Measurements from ENCODE around the gene MICU1.
"Not testable (repeated sequence)": the region's sequence is repeated elsewhere in the genome, so short reads cannot be mapped to it uniquely, and the experiment has no call there.

Gene MICU1

DNA sequence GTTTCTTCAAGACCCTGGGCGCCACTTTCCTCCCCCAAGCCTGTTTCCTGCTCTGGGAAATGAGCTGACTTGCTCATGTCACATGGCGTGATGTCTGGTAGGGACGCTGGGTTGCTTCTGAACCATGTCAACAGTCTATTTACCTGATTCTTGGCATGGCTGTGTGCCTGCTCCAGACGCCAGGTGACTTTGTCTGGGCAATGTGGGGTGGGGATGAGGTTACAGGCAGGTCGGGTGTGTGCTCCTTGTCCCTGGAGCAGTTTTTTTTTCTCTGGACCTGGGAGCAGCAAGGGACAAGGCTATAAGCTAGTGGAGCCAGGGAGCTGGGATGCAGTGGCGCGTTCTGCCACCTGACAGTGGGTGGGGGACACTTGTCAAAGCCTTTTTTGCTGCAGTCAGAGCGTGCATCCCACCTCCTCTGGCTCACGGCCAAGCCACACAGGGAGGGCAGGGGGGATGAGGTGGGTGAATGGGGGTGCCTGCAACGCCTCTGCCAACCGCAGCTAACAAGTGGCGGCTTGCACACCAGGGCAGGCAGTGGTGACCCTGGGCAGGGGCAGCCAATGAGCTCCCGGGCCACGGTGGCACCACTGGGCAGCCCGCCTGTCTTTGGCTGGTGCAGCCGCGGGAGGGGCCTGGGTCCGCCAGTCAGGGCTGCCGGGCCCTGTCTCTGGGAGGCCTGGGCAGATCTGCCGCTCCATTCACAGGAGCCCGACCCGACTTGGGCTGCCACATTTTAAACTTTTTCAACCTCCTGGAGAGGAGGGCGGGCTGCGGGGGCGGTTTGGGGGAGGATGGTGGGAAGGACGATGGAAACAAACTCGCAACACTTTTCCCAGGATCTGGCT lies 294.1 kb downstream of the MICU1 start:
- H3K36me3 ChIP-seq (ENCODE audit: control insufficient read depth in 2 of 2, insufficient read depth in 2 of 2, low read length in 2 of 2), result peaks cover 3 to 10% of the 10 kb centered on the region in 2 donors
- peaks cover 69% of the 10 kb centered on the region for H3K4me1 ChIP-seq (ENCODE audit: control insufficient read depth, insufficient read depth, low read length)
- no peaks in the 10 kb centered on the region for H3K27me3 ChIP-seq (ENCODE audit: control insufficient read depth in 1 of 2, insufficient read depth in 2 of 2, low read length in 2 of 2)
- H3K9ac ChIP-seq (ENCODE audit: low read length in 2 of 2), result peak overlapping the region in 1 of 2 donors; percentile 42
- peak overlapping the region in 1 of 2 donors; percentile 49 for H3K4me3 ChIP-seq (ENCODE audit: low read length in 2 of 2)
- H3K27ac ChIP-seq (ENCODE audit: low read length), result peak overlapping the region; percentile 64
- no peaks in the 10 kb centered on the region for H3K9me3 ChIP-seq (ENCODE audit: control insufficient read depth in 2 of 2, low read length in 2 of 2)

DNA sequence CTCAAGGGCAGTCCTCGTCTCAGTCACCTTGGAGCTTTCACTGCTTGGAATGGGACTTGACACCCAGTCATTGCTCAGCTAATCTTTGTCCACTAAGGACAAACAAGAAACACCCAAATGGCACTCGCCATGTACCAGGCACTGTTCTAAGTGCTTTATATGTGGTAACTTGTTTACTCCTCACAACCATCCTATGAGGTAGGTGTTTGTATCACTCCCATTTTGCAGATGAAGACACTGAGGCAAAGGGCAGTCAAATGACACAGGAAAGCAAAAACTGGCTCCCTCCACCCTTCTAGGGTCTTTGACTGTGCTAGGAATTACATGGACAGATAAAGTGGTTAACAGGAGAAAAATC lies 295.8 kb downstream of the MICU1 start:
- H3K36me3 ChIP-seq (ENCODE audit: control insufficient read depth in 2 of 2, insufficient read depth in 2 of 2, low read length in 2 of 2), result peaks cover 0 to 2% of the 10 kb centered on the region in 2 donors
- H3K27me3 ChIP-seq (ENCODE audit: control insufficient read depth in 1 of 2, insufficient read depth in 2 of 2, low read length in 2 of 2), result no peaks in the 10 kb centered on the region
- peaks cover 56% of the 10 kb centered on the region for H3K4me1 ChIP-seq (ENCODE audit: control insufficient read depth, insufficient read depth, low read length)
- no peaks in the 10 kb centered on the region for H3K9me3 ChIP-seq (ENCODE audit: control insufficient read depth in 2 of 2, low read length in 2 of 2)
- no peak overlapping the region for H3K4me3 ChIP-seq (ENCODE audit: low read length in 2 of 2)
- H3K9ac ChIP-seq (ENCODE audit: low read length in 2 of 2), result no peak overlapping the region
- peak overlapping the region; percentile 62 for H3K27ac ChIP-seq (ENCODE audit: low read length)

DNA sequence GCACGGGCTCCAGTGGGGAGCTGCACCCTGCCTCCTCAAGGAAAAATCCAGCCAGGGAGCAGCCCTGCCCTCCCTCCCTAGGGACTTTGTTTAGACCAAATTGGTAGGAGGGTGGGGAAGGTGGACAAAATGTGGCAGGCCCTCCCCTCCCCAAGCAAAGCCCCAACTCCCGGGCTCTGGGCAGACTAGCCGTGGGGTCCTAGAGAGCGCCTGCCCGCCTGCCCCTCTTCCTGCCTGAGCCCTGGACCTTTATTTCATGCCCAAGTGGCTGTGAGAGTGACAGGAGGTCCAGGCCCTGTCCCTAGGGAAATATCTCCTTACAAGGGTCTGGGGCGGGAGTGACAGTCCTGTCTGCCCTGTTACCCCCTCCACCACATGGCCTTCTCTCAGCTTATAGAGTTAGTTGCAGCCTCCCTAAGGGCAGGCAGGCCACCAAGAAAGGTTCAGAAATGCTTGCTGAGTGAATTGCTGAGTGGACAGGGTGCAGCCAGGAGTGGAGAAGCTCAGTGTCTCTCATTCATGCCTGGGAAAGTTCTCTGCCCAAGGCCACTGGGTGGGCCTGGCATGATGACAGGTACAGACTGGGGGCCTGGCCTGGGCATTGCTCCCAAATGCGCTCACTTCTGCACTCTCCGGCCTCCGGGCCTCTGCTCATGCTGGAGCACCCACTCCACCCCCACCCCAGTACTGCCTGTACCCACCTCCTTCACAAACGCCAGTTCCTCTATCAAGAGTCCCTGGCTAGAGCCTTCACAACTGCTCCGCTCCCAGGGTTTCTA lies 296.4 kb downstream of the MICU1 start:
- Histone ChIP-seq H3K36me3 (ENCODE audit: control insufficient read depth in 2 of 2, insufficient read depth in 2 of 2, low read length in 2 of 2) (peaks cover 0 to 2% of the 10 kb centered on the region in 2 donors), H3K9ac (ENCODE audit: low read length in 2 of 2) (no peak overlapping the region), H3K4me1 (ENCODE audit: control insufficient read depth, insufficient read depth, low read length) (peaks cover 56% of the 10 kb centered on the region), H3K9me3 (ENCODE audit: control insufficient read depth in 2 of 2, low read length in 2 of 2) (no peaks in the 10 kb centered on the region), H3K27ac (ENCODE audit: low read length) (peak overlapping the region; percentile 62), H3K27me3 (ENCODE audit: control insufficient read depth in 1 of 2, insufficient read depth in 2 of 2, low read length in 2 of 2) (no peaks in the 10 kb centered on the region), H3K4me3 (ENCODE audit: low read length in 2 of 2) (no peak overlapping the region)

DNA sequence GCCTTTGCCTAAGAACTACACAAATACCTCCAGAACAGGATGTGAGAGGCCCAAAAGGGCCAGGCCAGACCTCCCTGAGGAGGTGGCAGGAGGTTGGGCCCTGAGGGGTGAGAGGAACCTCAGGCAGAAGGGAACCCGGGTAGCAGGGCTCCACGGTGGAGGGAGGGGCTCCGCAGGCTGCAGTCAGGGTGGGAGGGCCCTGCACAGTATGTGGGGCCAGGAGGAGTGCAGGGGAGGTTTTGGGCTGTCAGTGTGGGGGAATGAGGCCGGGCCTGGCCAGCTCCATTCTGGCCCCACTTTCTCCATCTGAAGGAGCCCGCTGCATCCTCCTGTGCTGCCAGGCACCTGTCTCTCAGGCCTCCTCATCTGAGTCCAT lies 297.1 kb downstream of the MICU1 start:
- Histone ChIP-seq H3K9ac (ENCODE audit: low read length in 2 of 2) (no peak overlapping the region), H3K9me3 (ENCODE audit: control insufficient read depth in 2 of 2, low read length in 2 of 2) (no peaks in the 10 kb centered on the region), H3K27ac (ENCODE audit: low read length) (peak overlapping the region; percentile 62)

DNA sequence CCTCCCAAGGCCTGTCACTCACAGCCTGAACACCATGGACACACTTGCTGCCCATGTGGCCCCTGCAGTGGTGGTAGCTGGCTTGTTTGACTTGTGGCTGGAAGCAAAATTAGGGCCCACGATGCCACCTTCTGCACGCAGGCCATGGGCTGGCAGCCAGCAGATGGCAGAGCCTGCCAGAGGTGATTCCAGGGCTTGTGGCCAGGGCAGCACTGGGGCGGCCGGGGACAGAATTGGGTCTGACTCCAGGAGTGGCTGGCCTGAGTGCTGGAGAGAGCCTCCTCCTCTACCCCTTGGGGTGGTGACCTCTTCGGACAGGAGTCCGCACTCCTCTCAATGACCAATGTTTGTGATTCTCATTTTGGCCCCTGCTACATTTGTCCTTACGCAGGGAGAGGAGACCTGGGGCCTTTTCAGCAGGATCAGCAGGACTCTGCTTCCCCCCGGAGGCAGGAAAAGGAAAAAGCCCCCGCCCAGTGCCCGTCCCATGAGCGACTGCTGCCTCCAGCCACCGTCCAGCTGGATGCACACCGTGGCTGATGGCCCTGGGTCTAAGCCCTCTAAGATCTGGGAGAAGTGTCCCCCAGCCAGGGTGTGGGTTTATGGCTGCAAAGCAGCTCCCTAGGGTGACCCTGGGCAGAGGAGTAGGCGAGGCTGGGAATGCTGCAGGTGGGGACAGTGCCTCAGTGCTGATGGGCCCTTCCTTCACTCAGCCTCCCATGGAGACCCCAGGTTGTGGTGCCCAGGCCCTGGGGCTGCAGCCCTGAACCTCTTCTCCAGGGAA lies 297.6 kb downstream of the MICU1 start:
- Histone ChIP-seq H3K4me3 (ENCODE audit: low read length in 2 of 2) (peak overlapping the region in 1 of 2 donors; percentile 40), H3K36me3 (ENCODE audit: control insufficient read depth in 2 of 2, insufficient read depth in 2 of 2, low read length in 2 of 2) (no peaks in the 10 kb centered on the region), H3K4me1 (ENCODE audit: control insufficient read depth, insufficient read depth, low read length) (peaks cover 45% of the 10 kb centered on the region), H3K9me3 (ENCODE audit: control insufficient read depth in 2 of 2, low read length in 2 of 2) (no peaks in the 10 kb centered on the region), H3K27me3 (ENCODE audit: control insufficient read depth in 1 of 2, insufficient read depth in 2 of 2, low read length in 2 of 2) (no peaks in the 10 kb centered on the region), H3K9ac (ENCODE audit: low read length in 2 of 2) (peak overlapping the region in 1 of 2 donors; percentile 51), H3K27ac (ENCODE audit: low read length) (peak overlapping the region; percentile 62)

More for the DNA sequence above, 297.1 kb downstream of the MICU1 start:
- Histone ChIP-seq H3K36me3 (ENCODE audit: control insufficient read depth in 2 of 2, insufficient read depth in 2 of 2, low read length in 2 of 2) (peaks cover 0 to 2% of the 10 kb centered on the region in 2 donors), H3K27me3 (ENCODE audit: control insufficient read depth in 1 of 2, insufficient read depth in 2 of 2, low read length in 2 of 2) (no peaks in the 10 kb centered on the region), H3K4me1 (ENCODE audit: control insufficient read depth, insufficient read depth, low read length) (peaks cover 49% of the 10 kb centered on the region), H3K4me3 (ENCODE audit: low read length in 2 of 2) (no peak overlapping the region)

DNA sequence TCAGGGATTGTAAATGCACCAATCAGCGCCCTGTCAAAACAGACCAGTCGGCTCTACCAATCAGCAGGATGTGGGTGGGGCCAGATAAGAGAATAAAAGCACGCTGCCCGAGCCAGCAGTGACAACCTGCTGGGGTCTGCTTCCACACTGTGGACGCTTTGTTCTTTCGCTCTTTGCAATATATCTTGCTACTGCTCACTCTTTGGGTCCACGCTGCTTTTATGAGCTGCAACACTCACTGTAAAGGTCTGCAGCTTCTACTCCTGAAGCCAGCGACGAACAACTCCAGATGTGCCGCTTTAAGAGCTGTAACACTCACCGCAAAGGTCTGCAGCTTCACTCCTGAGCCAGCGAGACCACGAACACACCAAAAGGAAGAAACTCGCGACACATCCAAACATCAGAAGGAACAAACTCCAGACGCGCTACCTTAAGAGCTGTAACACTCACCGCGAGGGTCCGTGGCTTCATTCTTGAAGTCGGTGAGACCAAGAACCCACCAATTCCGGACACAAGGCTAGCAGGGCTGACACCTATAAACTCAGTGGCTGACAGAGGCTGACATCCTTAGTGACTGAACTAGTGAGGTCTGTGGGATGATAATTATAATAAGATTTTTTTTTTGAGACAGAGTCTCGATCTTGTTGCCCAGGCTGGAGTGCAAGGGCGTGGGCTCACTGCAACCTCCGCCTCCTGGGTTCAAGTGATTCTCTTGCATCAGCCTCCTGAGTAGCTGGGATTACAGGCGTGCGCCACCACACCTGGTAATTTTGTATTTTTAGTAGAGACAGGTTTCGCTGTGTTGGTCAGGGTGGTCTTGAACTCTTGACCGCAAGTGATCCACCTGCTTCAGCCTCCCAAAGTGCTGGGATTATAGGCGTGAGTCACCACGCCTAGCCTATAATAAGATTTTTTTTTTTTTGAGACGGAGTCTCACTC lies 298.9 kb downstream of the MICU1 start:
- peaks cover 39% of the 10 kb centered on the region for H3K4me1 ChIP-seq (ENCODE audit: control insufficient read depth, insufficient read depth, low read length)
- not testable (repeated sequence) for H3K27ac ChIP-seq (ENCODE audit: low read length)

DNA sequence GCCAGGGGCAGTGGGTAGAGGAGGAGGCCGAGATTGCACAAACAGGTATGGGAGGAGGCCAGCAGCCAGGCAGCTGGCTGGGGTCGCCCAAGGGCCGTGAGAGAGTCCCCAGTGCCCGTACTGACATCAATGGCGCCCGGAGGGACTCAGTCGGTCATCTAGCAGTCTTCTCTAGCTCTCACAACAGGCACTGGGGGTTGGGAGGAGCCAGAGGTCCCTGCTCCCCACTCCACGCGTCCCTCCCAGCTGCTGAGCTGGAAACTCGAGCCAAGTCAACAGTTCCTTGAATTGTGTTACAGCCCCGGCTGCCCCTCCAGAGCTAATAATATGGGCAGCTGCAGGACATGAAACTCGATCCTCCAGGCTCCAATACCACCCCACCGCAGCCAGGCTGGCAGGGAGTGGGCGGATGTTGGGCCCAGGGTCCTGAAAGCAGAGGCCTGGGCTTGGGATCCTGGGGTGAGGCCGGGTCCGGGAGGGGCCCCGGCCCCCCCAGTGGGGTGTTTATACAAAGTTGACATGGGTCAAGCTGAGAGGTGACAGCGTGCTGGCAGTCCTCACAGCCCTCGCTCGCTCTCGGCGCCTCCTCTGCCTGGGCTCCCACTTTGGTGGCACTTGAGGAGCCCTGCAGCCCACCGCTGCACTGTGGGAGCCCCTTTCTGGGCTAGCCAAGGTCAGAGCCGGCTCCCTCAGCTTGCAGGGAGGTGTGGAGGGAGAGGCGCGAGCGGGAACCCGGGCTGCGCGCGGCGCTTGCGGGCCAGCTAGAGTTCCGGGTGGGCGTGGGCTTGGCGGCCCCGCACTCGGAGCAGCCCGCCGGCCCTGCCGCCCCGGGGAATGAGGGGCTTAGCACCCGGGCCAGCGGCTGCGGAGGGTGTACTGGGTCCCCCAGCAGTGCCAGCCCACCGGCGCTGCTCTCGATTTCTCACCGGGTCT lies 300.4 kb downstream of the MICU1 start:
- not testable (repeated sequence) for H3K27me3 ChIP-seq (ENCODE audit: control insufficient read depth in 1 of 2, insufficient read depth in 2 of 2, low read length in 2 of 2); H3K36me3 ChIP-seq (ENCODE audit: control insufficient read depth in 2 of 2, insufficient read depth in 2 of 2, low read length in 2 of 2); H3K9me3 ChIP-seq (ENCODE audit: control insufficient read depth in 2 of 2, low read length in 2 of 2); H3K27ac ChIP-seq (ENCODE audit: low read length); H3K9ac ChIP-seq (ENCODE audit: low read length in 2 of 2)
- Histone ChIP-seq H3K4me1 (ENCODE audit: control insufficient read depth, insufficient read depth, low read length) (peaks cover 36% of the 10 kb centered on the region), H3K4me3 (ENCODE audit: low read length in 2 of 2) (peak overlapping the region in 1 of 2 donors; percentile 22)

More for the DNA sequence above, 298.9 kb downstream of the MICU1 start:
- H3K9me3 ChIP-seq (ENCODE audit: control insufficient read depth in 2 of 2, low read length in 2 of 2); H3K9ac ChIP-seq (ENCODE audit: low read length in 2 of 2); H3K27me3 ChIP-seq (ENCODE audit: control insufficient read depth in 1 of 2, insufficient read depth in 2 of 2, low read length in 2 of 2); H3K36me3 ChIP-seq (ENCODE audit: control insufficient read depth in 2 of 2, insufficient read depth in 2 of 2, low read length in 2 of 2); H3K4me3 ChIP-seq (ENCODE audit: low read length in 2 of 2): not testable (repeated sequence)

DNA sequence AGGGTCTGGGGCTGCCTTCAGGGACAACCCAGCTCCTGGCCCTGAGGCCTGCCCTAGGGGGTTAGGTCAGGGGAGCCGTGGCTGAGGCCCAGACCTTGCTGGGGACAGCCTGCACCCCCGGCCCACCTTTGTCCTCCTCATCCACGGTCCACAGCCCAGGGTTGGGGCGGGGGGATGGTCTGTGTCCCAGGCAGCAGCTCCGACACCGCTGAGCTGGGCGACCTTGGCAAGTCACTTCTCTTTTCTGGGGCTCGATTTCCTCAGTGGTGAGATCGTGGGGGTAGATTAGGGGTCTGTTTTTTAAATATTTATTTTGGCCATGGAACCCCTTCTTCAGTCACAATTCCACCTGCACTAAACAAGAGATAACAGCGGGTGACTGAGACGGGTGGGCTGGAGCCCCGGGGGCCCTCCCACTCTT lies 302.1 kb downstream of the MICU1 start:
- Histone ChIP-seq H3K27ac (ENCODE audit: low read length) (no peak overlapping the region), H3K27me3 (ENCODE audit: control insufficient read depth in 1 of 2, insufficient read depth in 2 of 2, low read length in 2 of 2) (no peaks in the 10 kb centered on the region), H3K9me3 (ENCODE audit: control insufficient read depth in 2 of 2, low read length in 2 of 2) (no peaks in the 10 kb centered on the region), H3K9ac (ENCODE audit: low read length in 2 of 2) (no peak overlapping the region), H3K4me1 (ENCODE audit: control insufficient read depth, insufficient read depth, low read length) (peaks cover 44% of the 10 kb centered on the region), H3K36me3 (ENCODE audit: control insufficient read depth in 2 of 2, insufficient read depth in 2 of 2, low read length in 2 of 2) (no peaks in the 10 kb centered on the region), H3K4me3 (ENCODE audit: low read length in 2 of 2) (no peak overlapping the region)

DNA sequence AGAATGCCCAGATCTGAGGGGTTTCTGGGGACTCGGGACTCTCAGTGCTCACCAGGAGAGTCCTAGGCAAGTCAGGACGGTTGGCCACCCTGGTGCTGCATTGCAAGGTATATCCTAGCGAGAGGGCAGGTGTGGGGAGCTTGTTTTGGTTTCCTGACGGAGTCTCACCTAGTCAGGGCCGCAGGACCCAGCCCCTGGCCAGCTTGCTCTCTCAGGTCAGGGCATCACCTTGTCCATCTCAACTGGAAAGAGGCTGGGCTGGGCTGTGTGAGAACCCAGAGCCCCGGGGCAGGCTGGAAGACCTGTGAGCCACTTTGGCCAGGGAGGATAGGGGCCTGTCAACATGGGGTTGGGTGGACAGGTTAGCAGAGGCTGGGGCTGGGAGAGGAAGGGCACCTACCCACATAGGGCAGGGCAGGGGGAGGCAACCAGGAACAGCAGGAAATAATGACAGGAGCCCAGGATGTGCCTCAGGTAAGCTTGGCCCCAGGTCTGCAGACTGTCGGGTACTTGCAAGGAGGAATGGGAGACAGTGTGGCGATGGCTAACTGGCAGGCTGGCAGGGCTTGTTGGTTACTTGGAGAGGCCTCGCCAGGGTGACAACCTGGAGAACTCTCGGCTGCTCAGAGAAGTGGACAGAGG lies 302.6 kb downstream of the MICU1 start:
- Histone ChIP-seq H3K4me3 (ENCODE audit: low read length in 2 of 2) (no peak overlapping the region), H3K9me3 (ENCODE audit: control insufficient read depth in 2 of 2, low read length in 2 of 2) (no peaks in the 10 kb centered on the region), H3K36me3 (ENCODE audit: control insufficient read depth in 2 of 2, insufficient read depth in 2 of 2, low read length in 2 of 2) (no peaks in the 10 kb centered on the region), H3K27me3 (ENCODE audit: control insufficient read depth in 1 of 2, insufficient read depth in 2 of 2, low read length in 2 of 2) (no peaks in the 10 kb centered on the region), H3K4me1 (ENCODE audit: control insufficient read depth, insufficient read depth, low read length) (peaks cover 39% of the 10 kb centered on the region), H3K9ac (ENCODE audit: low read length in 2 of 2) (no peak overlapping the region), H3K27ac (ENCODE audit: low read length) (no peak overlapping the region)
